ENCODE measurements around the gene ZNF460. TPM values are rescaled to one million over a fixed set of nuclear protein-coding genes. Genes with fewer than 3 reads are reported as not detected.
A peak's percentile ranks its signal among the peaks of the same experiment; 100 is the strongest.

Gene ZNF460
- total RNA-seq, 4 donors from 2014 or later, result 44.4 to 191 (median 74.6) TPM

DNA sequence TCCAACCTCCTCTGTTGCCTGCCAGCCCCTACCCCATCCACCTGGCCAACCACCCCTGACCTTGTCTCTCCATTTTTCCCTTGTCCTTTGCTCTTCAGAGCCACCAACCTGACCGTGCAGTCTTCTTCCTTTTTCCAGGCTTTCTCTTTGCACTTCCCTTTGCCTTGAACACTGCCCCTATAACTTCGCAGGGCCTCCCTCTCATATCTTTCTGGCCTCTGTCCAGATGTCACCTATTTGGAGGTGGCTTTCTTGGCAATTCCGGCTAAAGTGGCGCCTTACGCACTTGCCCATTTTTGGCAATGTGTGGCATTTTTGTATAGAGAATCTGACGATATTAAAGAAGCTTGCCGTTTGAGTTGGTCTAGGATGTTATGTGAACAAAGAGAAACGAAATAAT, 40.8 kb downstream of the ZNF460 start:
- no peak for DNase-seq
- Histone ChIP-seq H3K4me3 (peak overlapping the region; percentile 73 to 92 (median 85)), H3K27ac (peak overlapping the region in 3 of 4 donors; percentile 84 to 91 (median 88)), H3K9me3 (no peaks in the 10 kb centered on the region), H3K36me3 (peaks cover 0 to 29% (median 14%) of the 10 kb centered on the region in 4 donors), H3K27me3 (peaks cover 18% of the 10 kb centered on the region), H3K4me1 (peaks cover 5 to 23% (median 17%) of the 10 kb centered on the region in 4 donors)
- intact Hi-C loops (cut with DNase I; ENCODE audit: low total_unique reads) (no loop called here), in situ Hi-C loops (cut with MboI; ENCODE audit: low pct_ligation_motif_present in 1 of 4, low pct_unique_long_range_greater_than_20kb in 1 of 4, low sequenced_read_pairs in 3 of 4) (no loop called here)
- TF ChIP-seq POLR2A (IDR thresholded peaks at IDR 0.05), result no peak
- TF ChIP-seq EP300 (IDR thresholded peaks at IDR 0.05; ENCODE audit: low read depth), result no peak
- TF ChIP-seq POLR2AphosphoS5 (IDR thresholded peaks at IDR 0.05), result no peak
- TF ChIP-seq, protein P1, sequence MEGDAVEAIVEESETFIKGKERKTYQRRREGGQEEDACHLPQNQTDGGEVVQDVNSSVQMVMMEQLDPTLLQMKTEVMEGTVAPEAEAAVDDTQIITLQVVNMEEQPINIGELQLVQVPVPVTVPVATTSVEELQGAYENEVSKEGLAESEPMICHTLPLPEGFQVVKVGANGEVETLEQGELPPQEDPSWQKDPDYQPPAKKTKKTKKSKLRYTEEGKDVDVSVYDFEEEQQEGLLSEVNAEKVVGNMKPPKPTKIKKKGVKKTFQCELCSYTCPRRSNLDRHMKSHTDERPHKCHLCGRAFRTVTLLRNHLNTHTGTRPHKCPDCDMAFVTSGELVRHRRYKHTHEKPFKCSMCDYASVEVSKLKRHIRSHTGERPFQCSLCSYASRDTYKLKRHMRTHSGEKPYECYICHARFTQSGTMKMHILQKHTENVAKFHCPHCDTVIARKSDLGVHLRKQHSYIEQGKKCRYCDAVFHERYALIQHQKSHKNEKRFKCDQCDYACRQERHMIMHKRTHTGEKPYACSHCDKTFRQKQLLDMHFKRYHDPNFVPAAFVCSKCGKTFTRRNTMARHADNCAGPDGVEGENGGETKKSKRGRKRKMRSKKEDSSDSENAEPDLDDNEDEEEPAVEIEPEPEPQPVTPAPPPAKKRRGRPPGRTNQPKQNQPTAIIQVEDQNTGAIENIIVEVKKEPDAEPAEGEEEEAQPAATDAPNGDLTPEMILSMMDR (IDR thresholded peaks at IDR 0.05), result no peak
- WGBS, 2 donors (ENCODE audit: low coverage in 1 of 2), result 48 to 51% methylated on average over 8 of the region's 8 CpGs

DNA sequence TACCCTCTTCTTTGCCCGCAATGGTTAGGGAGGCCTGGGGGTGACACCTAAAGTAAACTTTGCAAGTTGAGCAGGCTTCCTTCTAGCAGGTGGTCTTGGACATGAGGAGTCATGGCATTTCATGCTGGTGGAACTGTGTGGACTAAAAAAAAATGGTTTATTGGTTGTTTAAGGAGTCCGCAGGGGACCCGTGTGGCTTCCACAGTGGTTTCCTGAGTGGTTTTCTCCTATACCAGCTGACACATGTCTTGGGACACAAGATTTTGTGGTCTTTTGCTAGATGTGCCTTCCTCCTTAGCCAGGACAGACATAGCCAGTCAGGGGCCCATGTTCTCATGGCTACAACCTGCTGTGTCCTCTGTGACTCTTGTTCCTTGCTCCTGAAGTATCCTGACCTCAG, 41.5 kb downstream of the ZNF460 start:
- no peaks in the 10 kb centered on the region for H3K9me3 ChIP-seq
- peak overlapping the region in 1 of 4 donors; percentile 92 for H3K4me3 ChIP-seq
- 59 to 70% methylated on average over 2 to 3 of the region's 3 CpGs for WGBS, 2 donors (ENCODE audit: low coverage in 1 of 2)
- TF ChIP-seq, protein P1 (IDR thresholded peaks at IDR 0.05), result no peak
- TF ChIP-seq POLR2AphosphoS5 (IDR thresholded peaks at IDR 0.05) (no peak), EP300 (IDR thresholded peaks at IDR 0.05; ENCODE audit: low read depth) (no peak), POLR2A (IDR thresholded peaks at IDR 0.05) (no peak)
- H3K27me3 ChIP-seq, result peaks cover 14% of the 10 kb centered on the region
- peaks cover 5 to 23% (median 17%) of the 10 kb centered on the region in 4 donors for H3K4me1 ChIP-seq
- no peak overlapping the region for H3K27ac ChIP-seq
- intact Hi-C loops (cut with DNase I; ENCODE audit: low total_unique reads) (no loop called here), in situ Hi-C loops (cut with MboI; ENCODE audit: low pct_ligation_motif_present in 1 of 4, low pct_unique_long_range_greater_than_20kb in 1 of 4, low sequenced_read_pairs in 3 of 4) (no loop called here)
- peaks cover 0 to 36% (median 17%) of the 10 kb centered on the region in 4 donors for H3K36me3 ChIP-seq
- DNase-seq, result no peak

DNA sequence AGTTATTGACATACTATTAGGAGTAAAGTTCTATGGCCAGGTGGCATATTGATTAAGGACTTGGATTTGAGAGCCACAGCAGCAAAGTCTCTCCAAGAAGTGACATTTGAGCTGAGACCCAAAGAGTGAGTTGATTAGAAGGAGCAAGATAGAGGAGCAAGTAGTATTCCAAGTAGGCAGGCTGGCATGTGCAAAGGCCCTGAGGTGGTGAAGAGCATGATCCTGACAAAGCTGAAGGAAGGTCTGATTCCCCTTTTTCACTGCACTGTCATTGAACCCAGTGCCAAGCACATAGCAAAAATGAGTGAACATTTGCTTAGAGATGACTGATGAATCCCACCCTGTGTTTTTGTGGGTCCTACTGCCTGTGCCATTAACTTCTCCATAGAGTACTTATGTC, 44.7 kb downstream of the ZNF460 start:
- in situ Hi-C loops (cut with MboI; ENCODE audit: low pct_ligation_motif_present in 1 of 4, low pct_unique_long_range_greater_than_20kb in 1 of 4, low sequenced_read_pairs in 3 of 4), result no loop called here

DNA sequence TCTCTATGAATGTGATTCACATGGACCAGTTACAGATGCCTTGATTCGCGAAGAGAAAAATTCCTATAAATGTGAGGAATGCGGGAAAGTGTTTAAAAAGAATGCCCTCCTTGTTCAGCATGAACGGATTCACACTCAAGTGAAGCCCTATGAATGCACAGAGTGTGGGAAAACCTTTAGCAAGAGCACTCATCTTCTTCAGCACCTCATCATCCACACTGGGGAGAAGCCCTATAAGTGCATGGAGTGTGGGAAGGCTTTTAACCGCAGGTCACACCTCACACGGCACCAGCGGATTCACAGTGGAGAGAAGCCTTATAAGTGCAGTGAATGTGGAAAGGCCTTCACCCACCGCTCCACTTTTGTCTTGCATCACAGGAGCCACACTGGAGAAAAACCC, 47.7 kb downstream of the ZNF460 start:
- Histone ChIP-seq H3K9me3 (peaks cover 30 to 33% of the 10 kb centered on the region in 2 donors), H3K36me3 (peaks cover 0 to 59% (median 30%) of the 10 kb centered on the region in 4 donors)

More for the DNA sequence above, 44.7 kb downstream of the ZNF460 start:
- Histone ChIP-seq H3K27ac (no peak overlapping the region), H3K27me3 (no peaks in the 10 kb centered on the region), H3K36me3 (peaks cover 0 to 59% (median 30%) of the 10 kb centered on the region in 4 donors), H3K9me3 (peaks cover 21% of the 10 kb centered on the region in 2 donors), H3K4me1 (peaks cover 5 to 18% (median 16%) of the 10 kb centered on the region in 4 donors), H3K4me3 (no peak overlapping the region)
- TF ChIP-seq POLR2AphosphoS5 (IDR thresholded peaks at IDR 0.05) (no peak), EP300 (IDR thresholded peaks at IDR 0.05; ENCODE audit: low read depth) (no peak), POLR2A (IDR thresholded peaks at IDR 0.05) (no peak)
- TF ChIP-seq, protein P1 (IDR thresholded peaks at IDR 0.05), result no peak
- intact Hi-C loops (cut with DNase I; ENCODE audit: low total_unique reads), result no loop called here
- no peak for DNase-seq

More for the DNA sequence above, 47.7 kb downstream of the ZNF460 start:
- Histone ChIP-seq H3K27ac (no peak overlapping the region), H3K27me3 (no peaks in the 10 kb centered on the region), H3K4me1 (no peaks in the 10 kb centered on the region), H3K4me3 (no peak overlapping the region)
- TF ChIP-seq POLR2AphosphoS5 (IDR thresholded peaks at IDR 0.05), result no peak
- no peak for TF ChIP-seq EP300 (IDR thresholded peaks at IDR 0.05; ENCODE audit: low read depth)
- TF ChIP-seq POLR2A (IDR thresholded peaks at IDR 0.05), result no peak
- TF ChIP-seq, protein P1 (IDR thresholded peaks at IDR 0.05), result no peak
- WGBS, 2 donors (ENCODE audit: low coverage in 1 of 2), result 92% methylated on average over 8 of the region's 8 CpGs; no CpG with 5 or more reads in 1 of the 2 donors
- in situ Hi-C loops (cut with MboI; ENCODE audit: low pct_ligation_motif_present in 1 of 4, low pct_unique_long_range_greater_than_20kb in 1 of 4, low sequenced_read_pairs in 3 of 4), result no loop called here
- DNase-seq, result no peak
- intact Hi-C loops (cut with DNase I; ENCODE audit: low total_unique reads), result no loop called here

Measured in transverse colon (tissue), 4 donors.